Epithelial cell of prostate (primary cell): Measurements from ENCODE around the gene ARHGEF4.

Source experiments
- DNase-seq: peaks from one replicate; pipeline ENCODE4 v3.0.0-alpha.2; 2011; ENCODE audit warnings: low read depth, low spot score
- H3K27ac ChIP-seq: fragments of 450-650 bp; 2 replicates; pipeline ENCODE4 v1.5.1; 2017; ENCODE audit warnings: mild to moderate bottlenecking

ARHGEF4 gene, protein sequence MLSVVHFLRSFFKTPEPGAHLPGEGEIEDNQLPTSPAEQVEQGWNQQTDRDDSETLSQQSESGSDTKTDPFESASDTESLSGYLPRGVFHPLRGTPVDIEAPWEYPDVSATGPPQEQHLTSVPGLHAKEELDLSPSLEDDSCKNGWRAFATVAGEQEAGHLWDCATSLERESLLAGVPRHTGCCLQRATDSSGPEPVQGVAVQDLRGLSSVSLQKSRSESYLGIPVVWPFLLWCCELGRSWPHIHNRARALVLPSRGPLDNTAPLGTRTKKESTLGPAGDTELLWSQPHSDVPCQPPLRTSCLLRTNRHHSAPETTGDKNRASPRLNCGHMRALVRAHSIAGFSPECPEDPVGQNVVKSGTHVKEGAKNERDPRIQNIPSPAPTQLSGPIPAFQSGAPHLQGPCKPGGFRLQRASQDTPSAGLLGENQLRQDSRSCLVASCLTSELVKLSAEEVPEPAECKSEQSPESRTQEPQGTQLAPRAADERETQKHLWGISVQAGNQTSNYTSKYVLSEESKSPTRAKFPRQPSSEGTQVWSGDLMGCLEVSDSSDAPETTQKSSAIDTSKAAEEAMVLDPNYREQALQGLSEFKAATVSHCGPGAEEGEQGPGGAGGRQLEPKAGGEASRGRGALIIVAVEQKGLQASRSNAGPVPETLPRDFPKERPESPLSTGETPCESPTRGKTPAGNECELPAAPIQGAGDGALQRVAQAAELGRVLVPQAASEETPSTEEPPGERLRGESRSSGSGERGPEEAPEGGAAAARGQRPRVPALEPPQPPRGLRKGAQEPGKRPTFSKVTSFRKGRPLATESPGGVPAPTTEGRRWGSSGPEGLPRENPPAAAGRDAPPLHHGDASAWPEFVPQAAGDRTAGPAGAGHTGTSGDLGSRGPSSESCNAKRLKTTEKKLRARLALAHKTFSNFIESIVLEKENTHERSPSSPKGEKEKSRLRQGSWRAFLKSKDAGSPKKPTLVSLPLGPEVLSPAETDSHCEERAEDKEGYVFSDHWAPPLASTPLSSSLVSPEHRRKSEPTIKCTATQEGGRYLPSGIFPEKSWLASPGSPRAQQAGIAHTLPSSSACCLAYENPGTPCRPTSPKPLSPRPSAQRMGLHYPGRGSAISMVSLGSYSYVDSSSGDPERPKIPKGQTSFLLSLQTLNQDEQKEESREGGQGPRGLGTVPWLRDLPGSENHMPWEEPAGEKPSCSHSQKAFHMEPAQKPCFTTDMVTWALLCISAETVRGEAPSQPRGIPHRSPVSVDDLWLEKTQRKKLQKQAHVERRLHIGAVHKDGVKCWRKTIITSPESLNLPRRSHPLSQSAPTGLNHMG (N-terminal part only)

DNA sequence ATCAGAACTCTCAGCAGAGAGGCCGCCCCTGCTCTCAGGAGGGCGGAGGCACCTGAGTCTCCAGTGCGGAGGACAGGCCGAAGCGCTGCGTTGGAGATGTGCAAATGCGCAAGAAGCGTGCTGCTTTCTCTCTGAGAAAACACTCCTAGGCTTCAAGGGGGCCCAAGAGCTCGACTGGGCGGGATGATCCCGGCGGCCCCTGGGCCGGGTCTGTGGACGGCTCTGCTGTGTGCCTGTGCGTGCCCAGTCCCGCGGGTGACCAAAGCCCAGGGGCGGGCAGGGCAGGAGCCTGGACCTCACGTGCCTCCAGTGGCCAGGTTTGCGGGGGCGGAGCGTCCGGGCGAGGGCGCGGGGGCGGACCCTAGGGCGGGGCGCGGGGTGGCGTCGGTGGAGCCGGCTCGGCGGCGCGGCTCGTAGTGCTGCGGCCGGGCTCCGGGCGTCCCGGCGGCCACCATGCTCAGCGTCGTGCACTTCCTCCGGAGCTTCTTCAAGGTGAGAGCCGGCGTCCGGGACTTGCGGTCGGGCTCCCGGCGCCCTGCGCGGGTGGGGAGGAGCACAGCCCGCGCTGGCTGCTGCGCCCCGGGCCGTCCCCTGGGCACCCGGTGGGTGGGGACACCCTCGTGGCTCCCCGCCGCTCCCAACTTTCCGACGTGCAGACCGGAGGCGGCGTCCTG, at the start of gene ARHGEF4:
Gene ARHGEF4 (plus strand): TSS at position 414 of the 674 bp plus-strand sequence. CDS start 40 bp downstream, at position 454.
- no peak for DNase-seq
- H3K27ac ChIP-seq: peak within 1 kb of the TSS; percentile 43

GRCh38 chr2:130787841-130788240, 48.9 kb upstream of the ARHGEF4 start:
- no peak for DNase-seq
- no peak overlapping the region for H3K27ac ChIP-seq

DNA sequence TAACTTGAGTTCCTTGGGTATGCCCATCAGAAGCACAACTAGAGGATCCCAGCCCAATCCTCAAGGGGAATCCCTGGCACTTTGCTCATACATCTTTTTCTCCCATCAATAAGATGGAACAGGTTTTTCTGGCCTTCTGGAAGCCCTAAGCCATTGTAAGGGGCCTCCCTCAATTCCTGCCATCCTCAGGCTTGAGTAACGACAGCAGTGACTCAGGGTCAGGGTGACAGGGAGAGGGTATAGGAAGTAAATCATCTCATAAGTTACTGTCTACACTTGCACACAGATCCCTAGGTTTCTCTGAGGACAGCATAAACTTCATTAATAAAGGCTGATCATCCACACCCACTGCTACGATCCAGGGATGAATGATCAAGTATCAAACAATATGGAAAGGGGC, 46.4 kb upstream of the ARHGEF4 start:
- no peak for DNase-seq
- no peak overlapping the region for H3K27ac ChIP-seq

GRCh38 chr2:130790804-130791616, 45.7 kb upstream of the ARHGEF4 start:
- no peak for DNase-seq
- H3K27ac ChIP-seq: no peak overlapping the region

- DNase-seq: no peak
- H3K27ac ChIP-seq: no peak overlapping the region
Measured at GRCh38 chr2:130791617-130791939, 45.1 kb upstream of the ARHGEF4 start.

DNA sequence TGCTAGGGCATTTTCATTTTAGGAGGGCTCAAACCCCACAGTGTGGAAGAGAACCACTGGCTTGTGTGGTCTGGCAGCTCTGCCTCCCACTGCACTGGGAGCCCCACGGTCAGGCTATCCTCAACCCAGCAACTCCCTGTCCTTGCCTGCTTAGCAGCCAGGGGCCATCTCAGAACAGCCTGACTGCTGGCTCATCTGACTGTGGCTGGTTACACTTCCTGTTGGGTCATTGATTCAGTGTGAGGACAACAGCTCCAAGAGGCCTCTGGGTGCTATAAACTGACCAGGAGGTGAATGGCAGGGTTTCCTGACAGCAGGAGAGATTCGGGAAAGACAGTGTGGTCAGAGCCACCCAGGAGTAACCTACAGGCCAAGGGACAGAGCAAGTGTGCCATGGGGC, 41.3 kb upstream of the ARHGEF4 start:
- no peak for DNase-seq

GRCh38 chr2:130796290-130796689, 40.4 kb upstream of the ARHGEF4 start:
- H3K27ac ChIP-seq: no peak overlapping the region
- DNase-seq: no peak

More for the DNA sequence above, 41.3 kb upstream of the ARHGEF4 start:
- H3K27ac ChIP-seq: no peak overlapping the region

DNA sequence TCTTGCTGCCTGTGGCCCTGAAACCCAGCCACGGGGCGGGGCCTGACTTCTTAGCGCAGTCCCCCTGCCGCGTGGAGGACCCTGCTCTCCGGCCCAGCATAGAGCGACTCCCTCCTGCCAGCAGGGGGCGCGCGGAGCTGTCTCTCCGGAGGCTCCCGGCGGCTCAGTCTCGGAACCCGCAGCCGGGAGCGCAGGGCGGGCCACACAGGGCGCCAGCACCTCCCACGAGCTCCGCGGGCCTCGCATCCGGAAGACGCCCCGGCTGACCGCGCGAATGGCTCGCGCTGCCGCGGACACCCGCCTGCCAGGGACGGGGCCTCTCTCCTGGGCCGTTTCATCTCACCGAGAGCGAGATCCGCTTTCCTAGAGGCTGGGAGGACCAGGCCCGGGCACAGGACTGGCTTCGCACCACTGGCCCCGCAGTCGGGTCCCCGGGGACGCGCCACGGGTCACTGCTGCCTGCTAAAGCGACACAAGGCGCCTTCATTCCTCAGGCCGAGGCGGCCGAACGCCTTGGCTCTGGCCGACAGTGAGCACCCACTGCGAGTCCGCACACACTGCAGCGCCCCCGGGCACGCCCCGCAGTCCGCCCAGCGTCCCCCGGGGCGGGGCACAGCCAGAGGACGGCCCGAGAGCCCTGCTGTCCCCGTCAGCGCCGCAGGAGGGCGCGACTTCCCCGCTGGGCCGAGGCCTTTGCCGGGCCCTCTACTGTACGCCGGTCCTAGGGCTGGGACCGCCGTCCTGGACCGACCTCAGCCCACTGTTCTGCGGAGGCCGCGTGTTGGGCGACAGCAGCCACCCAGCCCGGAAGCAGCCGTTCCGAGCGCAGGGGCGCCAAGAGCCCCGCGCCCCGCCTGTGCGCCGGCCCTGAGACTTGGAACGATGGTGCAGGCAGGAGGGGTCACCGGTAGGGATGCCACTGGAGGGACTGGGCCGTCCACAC, 39.0 kb upstream of the ARHGEF4 start:
- peak overlapping the region; percentile 83 for H3K27ac ChIP-seq
- DNase-seq: no peak

DNA sequence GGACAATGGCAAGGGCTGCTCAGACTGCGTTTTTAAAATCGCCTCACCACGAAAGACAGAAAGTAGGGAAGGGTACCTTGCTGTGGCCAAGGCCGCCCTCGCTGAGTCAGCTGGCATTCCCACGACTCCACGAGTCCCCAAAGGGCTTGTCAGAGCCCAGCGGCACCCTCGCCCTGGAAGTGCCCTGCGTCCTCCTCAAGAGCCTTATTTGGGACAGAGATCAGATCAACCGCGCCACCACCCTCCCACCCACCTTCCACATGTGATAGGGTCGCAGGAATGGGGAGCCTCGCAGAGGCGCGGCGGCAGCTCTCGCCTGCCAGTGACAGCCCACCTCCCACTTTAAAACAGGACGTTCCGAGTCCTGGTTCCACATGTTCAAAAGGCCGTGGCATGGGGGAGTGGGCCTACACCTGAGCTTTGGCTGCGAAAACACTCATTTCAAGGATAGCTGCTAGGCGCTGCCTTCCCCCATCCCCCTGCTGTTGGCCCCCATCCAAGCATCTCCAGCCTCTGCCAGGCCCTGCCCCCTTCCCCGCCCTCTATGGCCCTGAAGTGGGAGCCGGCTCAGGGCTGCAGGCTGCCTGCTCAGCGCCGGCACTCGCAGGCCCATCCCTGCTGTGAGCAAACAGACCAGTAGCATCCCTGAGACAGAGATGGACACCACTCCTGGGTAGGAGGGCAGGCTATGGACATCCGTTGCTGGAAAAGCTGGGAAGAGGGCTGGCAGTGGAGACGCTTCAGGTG, 38.1 kb upstream of the ARHGEF4 start:
- no peak for DNase-seq
- peak overlapping the region; percentile 83 for H3K27ac ChIP-seq

DNA sequence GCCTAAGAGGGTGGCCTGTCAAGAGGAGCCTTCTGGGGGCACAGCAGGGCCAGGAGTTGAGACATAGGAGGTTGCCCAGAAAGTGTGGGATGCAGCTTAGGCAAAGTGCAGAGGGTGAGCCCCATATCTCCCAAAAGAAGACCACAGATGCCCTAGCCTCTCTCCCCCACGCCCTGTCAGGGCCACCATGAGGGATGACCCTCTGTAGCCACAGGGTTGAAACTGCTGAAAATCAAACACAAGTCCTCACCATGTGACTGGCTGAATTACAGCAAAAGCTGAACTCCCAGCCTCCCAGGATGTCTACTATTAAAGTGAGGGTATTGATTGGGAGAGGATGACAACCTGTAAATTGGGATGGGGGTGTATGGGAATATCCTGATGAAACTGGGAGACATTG, 37.4 kb upstream of the ARHGEF4 start:
- no peak for DNase-seq
- no peak overlapping the region for H3K27ac ChIP-seq

DNA sequence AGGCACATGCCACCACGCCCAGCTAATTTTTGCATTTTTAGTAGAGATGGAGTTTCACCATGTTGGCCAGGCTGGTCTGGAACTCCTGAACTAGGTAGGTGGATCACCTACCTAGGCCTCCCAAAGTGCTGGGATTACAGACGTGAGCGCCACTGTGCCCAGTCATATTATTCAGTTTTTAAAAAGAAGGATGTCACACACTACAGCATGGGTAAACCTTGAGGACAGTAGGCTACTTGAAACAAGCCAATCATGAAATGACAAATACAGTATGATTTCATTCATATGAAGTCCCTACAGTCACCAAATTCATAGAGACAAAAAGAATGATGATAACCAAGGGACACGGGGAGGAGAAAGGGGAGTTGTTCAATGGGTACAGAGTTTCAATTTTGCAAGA, 31.1 kb upstream of the ARHGEF4 start:
- no peak for DNase-seq
- no peak overlapping the region for H3K27ac ChIP-seq

GRCh38 chr2:130806370-130806769, 30.3 kb upstream of the ARHGEF4 start:
- H3K27ac ChIP-seq: no peak overlapping the region
- DNase-seq: no peak

DNA sequence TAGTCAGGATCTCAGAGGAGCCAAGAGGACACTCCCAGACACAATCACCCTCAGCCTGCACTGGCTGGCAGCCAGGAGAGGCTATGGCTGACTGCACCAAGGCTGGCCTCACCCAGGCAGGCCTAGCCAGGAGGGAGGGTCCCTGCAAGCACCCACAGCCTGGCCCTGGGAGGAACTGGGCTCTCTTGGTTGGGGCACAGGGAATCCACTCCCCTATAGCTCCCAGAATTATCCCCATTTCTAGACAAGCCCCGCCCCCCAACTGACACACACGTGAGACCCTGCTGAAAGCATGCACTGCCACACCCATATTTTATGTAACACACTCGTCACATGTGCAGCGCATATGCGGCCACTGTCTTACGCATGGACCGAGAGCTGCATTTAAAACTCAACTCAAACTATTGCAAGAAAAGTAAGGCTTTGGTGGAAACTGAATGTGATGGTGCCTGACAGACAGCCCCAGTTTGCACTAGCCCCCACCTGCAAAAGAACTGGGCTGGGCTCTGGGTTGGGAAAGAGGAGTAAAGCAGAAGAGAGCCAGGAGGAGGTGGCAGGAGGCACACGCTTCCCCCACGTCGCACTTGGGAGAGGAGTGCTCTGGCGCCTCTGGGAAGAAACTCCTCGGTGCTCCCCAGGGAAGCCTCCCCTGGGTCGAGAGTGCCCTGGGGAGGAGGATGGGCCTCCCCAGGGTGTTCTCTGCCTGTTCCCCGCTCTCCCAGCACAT, 28.9 kb upstream of the ARHGEF4 start:
- H3K27ac ChIP-seq: peak overlapping the region; percentile 97
- peak; percentile 44 for DNase-seq

DNA sequence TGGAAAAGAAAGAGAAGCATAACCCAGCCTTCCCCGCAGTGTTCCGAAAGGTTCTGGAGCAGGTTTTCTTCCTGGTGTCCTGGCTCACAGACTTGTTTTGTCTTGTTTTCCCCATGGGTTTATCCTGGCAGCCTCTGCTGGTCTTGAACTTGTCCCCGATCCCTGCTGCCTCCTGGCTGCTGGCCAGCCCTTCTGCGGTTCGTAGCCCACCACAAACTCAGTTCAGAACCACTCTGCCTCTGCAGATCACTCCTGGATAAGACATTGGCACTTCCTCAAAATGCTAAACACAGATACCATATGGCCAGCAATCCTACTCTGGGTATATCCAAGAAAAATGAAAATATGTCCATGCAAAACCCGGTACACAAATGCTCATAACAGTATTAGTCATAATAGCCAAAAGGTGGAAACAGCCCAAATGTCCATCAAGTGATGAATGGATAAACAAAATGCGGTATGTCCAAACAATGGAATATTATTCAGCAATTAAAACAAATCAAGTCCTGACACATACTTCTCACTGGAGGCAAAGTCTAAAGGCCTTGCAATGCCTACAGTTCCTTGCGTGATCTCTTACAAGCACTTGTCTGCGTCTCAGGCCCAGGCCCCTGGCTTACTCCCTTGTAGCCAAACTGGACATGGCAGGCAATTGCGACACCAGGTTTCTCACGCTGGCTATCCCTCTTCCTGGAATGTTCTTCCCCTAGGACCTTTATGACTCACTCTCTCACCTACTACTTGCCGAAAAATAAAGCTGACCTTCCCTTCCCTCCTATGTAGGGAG, 28.0 kb upstream of the ARHGEF4 start:
- peak; percentile 84 for DNase-seq
- peak overlapping the region; percentile 97 for H3K27ac ChIP-seq

DNA sequence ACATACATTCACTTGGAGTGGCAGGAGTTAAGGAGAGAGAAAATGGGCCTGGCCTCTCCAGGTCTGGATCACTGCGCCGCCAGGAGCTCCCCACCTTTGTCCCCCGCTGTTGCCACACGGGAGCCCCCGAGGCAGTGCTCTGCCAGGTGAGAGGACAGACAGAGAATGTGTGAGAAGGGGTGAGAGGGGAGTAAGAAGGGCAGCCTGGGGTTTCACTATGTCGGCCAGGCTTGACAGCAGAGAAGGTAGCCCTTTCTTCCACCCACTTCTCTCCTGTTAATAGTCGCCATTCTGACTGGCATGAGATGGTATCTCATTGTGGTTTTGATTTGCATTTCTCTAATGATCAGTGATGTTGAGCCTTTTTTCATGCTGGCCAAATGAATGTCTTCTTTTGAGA, 26.2 kb upstream of the ARHGEF4 start:
- H3K27ac ChIP-seq: no peak overlapping the region
- no peak for DNase-seq

- no peak for DNase-seq
- H3K27ac ChIP-seq: no peak overlapping the region
Measured at GRCh38 chr2:130813722-130814121, 23.0 kb upstream of the ARHGEF4 start.
